ENCODE data around the gene TFEB. TPM values are rescaled to one million over a fixed set of nuclear protein-coding genes. Genes with fewer than 3 reads are reported as not detected.

Gene TFEB
- total and polyA plus RNA-seq, 10 of the 15 experiments (the other 5 are each of a cell fraction or from before 2014, with no cell fraction given), result 0.84 to 108 (median 60.8) TPM

- TF ChIP-seq CHD1 (IDR thresholded peaks at IDR 0.05; ENCODE audit: low read depth, low read length), result no peak
- TF ChIP-seq TARDBP (IDR thresholded peaks at IDR 0.05; ENCODE audit: borderline replicate concordance), result peak; percentile 70
- no peak for TF ChIP-seq ZNF622 (IDR thresholded peaks at IDR 0.05)
- no peak for TF ChIP-seq HDAC6 (IDR thresholded peaks at IDR 0.05; ENCODE audit: unreplicated experiment)
- TF ChIP-seq STAT1 (conservative IDR thresholded peaks at IDR 0.05), result no peak
- TF ChIP-seq, protein P1, sequence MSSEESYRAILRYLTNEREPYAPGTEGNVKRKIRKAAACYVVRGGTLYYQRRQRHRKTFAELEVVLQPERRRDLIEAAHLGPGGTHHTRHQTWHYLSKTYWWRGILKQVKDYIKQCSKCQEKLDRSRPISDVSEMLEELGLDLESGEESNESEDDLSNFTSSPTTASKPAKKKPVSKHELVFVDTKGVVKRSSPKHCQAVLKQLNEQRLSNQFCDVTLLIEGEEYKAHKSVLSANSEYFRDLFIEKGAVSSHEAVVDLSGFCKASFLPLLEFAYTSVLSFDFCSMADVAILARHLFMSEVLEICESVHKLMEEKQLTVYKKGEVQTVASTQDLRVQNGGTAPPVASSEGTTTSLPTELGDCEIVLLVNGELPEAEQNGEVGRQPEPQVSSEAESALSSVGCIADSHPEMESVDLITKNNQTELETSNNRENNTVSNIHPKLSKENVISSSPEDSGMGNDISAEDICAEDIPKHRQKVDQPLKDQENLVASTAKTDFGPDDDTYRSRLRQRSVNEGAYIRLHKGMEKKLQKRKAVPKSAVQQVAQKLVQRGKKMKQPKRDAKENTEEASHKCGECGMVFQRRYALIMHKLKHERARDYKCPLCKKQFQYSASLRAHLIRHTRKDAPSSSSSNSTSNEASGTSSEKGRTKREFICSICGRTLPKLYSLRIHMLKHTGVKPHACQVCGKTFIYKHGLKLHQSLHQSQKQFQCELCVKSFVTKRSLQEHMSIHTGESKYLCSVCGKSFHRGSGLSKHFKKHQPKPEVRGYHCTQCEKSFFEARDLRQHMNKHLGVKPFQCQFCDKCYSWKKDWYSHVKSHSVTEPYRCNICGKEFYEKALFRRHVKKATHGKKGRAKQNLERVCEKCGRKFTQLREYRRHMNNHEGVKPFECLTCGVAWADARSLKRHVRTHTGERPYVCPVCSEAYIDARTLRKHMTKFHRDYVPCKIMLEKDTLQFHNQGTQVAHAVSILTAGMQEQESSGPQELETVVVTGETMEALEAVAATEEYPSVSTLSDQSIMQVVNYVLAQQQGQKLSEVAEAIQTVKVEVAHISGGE (CRISPR knock-in tag; IDR thresholded peaks at IDR 0.05), result no peak
- peak; percentile 94 for TF ChIP-seq DPF2 (IDR thresholded peaks at IDR 0.05)
- no peak for TF ChIP-seq ZSCAN29 (IDR thresholded peaks at IDR 0.05)
- TF ChIP-seq SRF (IDR thresholded peaks at IDR 0.05; ENCODE audit: low read depth in 2 of 2, low read length in 2 of 2), result 0 out of 4 replicates have a peak, but pooled peaks of 1 of the 2 experiments have one; percentile 42
- TF ChIP-seq HSF1 (IDR thresholded peaks at IDR 0.05; ENCODE audit: low read depth, low read length), result no peak
- peak; percentile 81; the same call in 1 of the 2 replicates for TF ChIP-seq CBFB (IDR thresholded peaks at IDR 0.05; ENCODE audit: low read depth)
- peak; percentile 48; the same call in 1 of the 2 replicates for TF ChIP-seq IRF4 (IDR thresholded peaks at IDR 0.05; ENCODE audit: low read depth, low read length)
- TF ChIP-seq NRF1 (conservative IDR thresholded peaks at IDR 0.05; ENCODE audit: low read depth, low read length), result no peak
- peak; percentile 42; the same call in 1 of the 2 replicates for TF ChIP-seq ELK1 (IDR thresholded peaks at IDR 0.05; ENCODE audit: low read depth, low read length)
- peak; percentile 79 for TF ChIP-seq RELB (IDR thresholded peaks at IDR 0.05; ENCODE audit: low read depth)
- TF ChIP-seq ZNF274 (IDR thresholded peaks at IDR 0.05; ENCODE audit: insufficient read depth, insufficient read length), result no peak
- TF ChIP-seq TCF7 (IDR thresholded peaks at IDR 0.05; ENCODE audit: borderline replicate concordance), result no peak
- no peak for TF ChIP-seq KDM1A (IDR thresholded peaks at IDR 0.05; ENCODE audit: borderline replicate concordance)
- peak; percentile 80; the same call in 1 of the 2 replicates for TF ChIP-seq TCF3 (IDR thresholded peaks at IDR 0.05; ENCODE audit: borderline replicate concordance, insufficient read depth, low read depth, low read length)
- TF ChIP-seq NR2C1 (IDR thresholded peaks at IDR 0.05), result peak; percentile 56; the same call in 1 of the 2 replicates
- TF ChIP-seq, protein P2, sequence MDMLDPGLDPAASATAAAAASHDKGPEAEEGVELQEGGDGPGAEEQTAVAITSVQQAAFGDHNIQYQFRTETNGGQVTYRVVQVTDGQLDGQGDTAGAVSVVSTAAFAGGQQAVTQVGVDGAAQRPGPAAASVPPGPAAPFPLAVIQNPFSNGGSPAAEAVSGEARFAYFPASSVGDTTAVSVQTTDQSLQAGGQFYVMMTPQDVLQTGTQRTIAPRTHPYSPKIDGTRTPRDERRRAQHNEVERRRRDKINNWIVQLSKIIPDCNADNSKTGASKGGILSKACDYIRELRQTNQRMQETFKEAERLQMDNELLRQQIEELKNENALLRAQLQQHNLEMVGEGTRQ (IDR thresholded peaks at IDR 0.05; ENCODE audit: borderline replicate concordance, low read depth, low read length), result no peak
- peak; percentile 85 for TF ChIP-seq NFXL1 (IDR thresholded peaks at IDR 0.05; ENCODE audit: borderline replicate concordance)
- 0 out of 2 replicates have a peak, but pooled peaks have one; percentile 57 for TF ChIP-seq PML (IDR thresholded peaks at IDR 0.05; ENCODE audit: low read length)
These were observed 11.7 kb downstream of the TFEB start (continued) for GRCh38 chr6:41723530-41724227.

Measured in GM12878 (cell line).